Heart left ventricle (tissue), 16 donors: ENCODE results near the gene VASN. TPM values are rescaled to one million over a fixed set of nuclear protein-coding genes. Genes with fewer than 3 reads are reported as not detected.
A peak's percentile ranks its signal among the peaks of the same experiment; 100 is the strongest.

Experiments used
- ATAC-seq, 4 donors: fragments of 200-7000 bp; cut with Tn5 transposase; one replicate each; pipeline ENCODE4 v1.9.1; 2020 to 2022; ENCODE audit warnings: moderate library complexity in 4 of 4, mild to moderate bottlenecking in 3 of 4, moderate number of reproducible peaks in 1 of 4
- DNase-seq, 5 donors: peaks; one replicate each; pipeline ENCODE4 v3.0.0-alpha.2; 2020
- H3K27ac ChIP-seq, 12 donors: fragments of 200-600 bp; sonication (generic) in 4 of 12; one replicate each; pipeline versions ENCODE4 v1.5.0 to v1.8.0; 2016 to 2022; ENCODE audit warnings: mild to moderate bottlenecking in 2 of 12
- H3K27me3 ChIP-seq, 9 donors: fragments of 200-600 bp; sonication (generic) in 2 of 9; one replicate each; pipeline versions ENCODE4 v1.5.1 to v1.8.0; 2016 to 2022; ENCODE audit warnings: mild to moderate bottlenecking in 3 of 9
- H3K36me3 ChIP-seq, 9 donors: fragments of 200-600 bp; sonication (generic) in 2 of 9; one replicate each; pipeline versions ENCODE4 v1.5.0 to v1.8.0; 2018 to 2022; ENCODE audit warnings: mild to moderate bottlenecking in 2 of 9
- H3K4me1 ChIP-seq, 12 donors: fragments of 200-600 bp; sonication (generic) in 4 of 12; one replicate each; pipeline versions ENCODE4 v1.5.0 to v1.8.0; 2016 to 2022; ENCODE audit warnings: mild to moderate bottlenecking in 3 of 12
- H3K4me3 ChIP-seq, 12 donors: fragments of 200-600 bp; sonication (generic) in 4 of 12; one replicate each; pipeline versions ENCODE4 v1.5.0 to v1.8.0; 2017 to 2022; ENCODE audit warnings: mild to moderate bottlenecking in 9 of 12, moderate library complexity in 4 of 12
- H3K9me3 ChIP-seq, 12 donors: fragments of 200-600 bp; sonication (generic) in 4 of 12; one replicate each; pipeline versions ENCODE4 v1.5.0 to v1.8.0; 2016 to 2022; ENCODE audit warnings: mild to moderate bottlenecking in 1 of 12
- CTCF ChIP-seq, 12 donors: fragments of 200-600 bp; sonication (generic) in 4 of 12; IDR thresholded peaks; one replicate each; pipeline versions ENCODE4 v1.5.0 to v1.8.0; 2018 to 2022; ENCODE audit warnings: antibody characterized with exemption in 12 of 12, mild to moderate bottlenecking in 5 of 12
- POLR2A ChIP-seq, 2 donors: fragments of 450-650 bp; IDR thresholded peaks; one replicate each; pipeline ENCODE4 v1.6.1; 2017; ENCODE audit warnings: antibody characterized with exemption in 2 of 2, mild to moderate bottlenecking in 2 of 2, moderate library complexity in 2 of 2
- WGBS, 4 donors: extraction: QIAGEN DNeasy Blood & Tissue Kit in 2 of 4; methylation state at CpG; one replicate each; pipeline versions ENCODE4 v1.1.5 to v1.1.7; 2013 to 2018; 5-methylcytosine and 5-hydroxymethylcytosine counted together
- intact Hi-C, 10 donors: fragments of 100-400 bp; cut with DNase I; formaldehyde crosslinking; loops; one replicate each; pipeline versions ENCODE4 v1.11.1 to v1.14.2; 2022
- long read RNA-seq, 3 donors: library from polyadenylated mRNA; unstranded; transcript quantifications; one replicate each; pipeline ENCODE4 v2.0.0, GENCODE V29; 2020 to 2021
- polyA plus RNA-seq, 2 donors: library from polyadenylated mRNA; stranded (reverse); fragments of 200-250 nt; gene quantifications; one replicate each; pipeline ENCODE4 v1.2.3, GENCODE V29; 2013
- total RNA-seq, 9 donors: library from RNA; depleted of rRNA in 2 of 9; stranded (reverse); fragments of >200 nt in 2 of 9; fragmentation: NEBNext Ultra II Directional in 3 of 9; extraction: Animal tissue kit (Norgen Biotek cat#: 25700) in 3 of 9; gene quantifications; one replicate each; pipeline versions ENCODE4 v1.1.0 to v1.2.4, GENCODE V29; 2016 to 2023
- donor health status: ischemic (EF 13 %, LVEDD 7.1; RV severe dilation, severe dysfunction).
- donor health status: healthy with polysubstance abuse.
- donor health status: DM: no; HTN: yes; CAD: no.
- donor health status: DM: no; HTN: no; CAD: no.
- donor health status: ischemic (EF 25% LVEDD 6.9; RV normal size, moderate dysfunction).
- donor health status: ischemic (EF 25% LVEDD 5.7; RV mildly dilated, moderate dysfunction).
- donor health status: healthy.
- donor health status: DM: yes; HTN: yes; CAD: no.
- donor health status: ischemic (EF 35%, LVEDD 5.7; RV mildly dilated, moderate dysfunction).
- donor health status: nonischemic (EF 11% LVEDD 7.7; RV severe dilation, severe dysfunction).
- donor health status: DM: yes; HTN: yes; CAD: no.
- donor health status: PGD.
- donor health status: ischemic (EF 29% LVEDD 5.4; RV normal size, mild dysfunction).
- donor health status: nonischemic (EF 23%, LVEDD 6.1; RV moderate dilation, normal function).

VASN gene
- total RNA-seq (10 to 100 TPM in 3 of 9 donors, 1 to 10 TPM in 6; 3.8 to 20.0 (median 6.2) TPM), polyA plus RNA-seq (10 to 100 TPM in 1 of 2 donors, 1 to 10 TPM in 1; 6.1 to 14.9 TPM)
- long read RNA-seq, donor 1, transcript VASN-201 (2 exons, 2,806 nt): major isoform, 7 of 16 reads
- long read RNA-seq, donor 1, partial matches to known transcripts: 0 of 16 reads
- long read RNA-seq, donor 1, other reads (novel, unspliced or antisense): 9 of 16 reads
- long read RNA-seq, donor 2, transcript VASN-201 (2 exons, 2,806 nt): major isoform, 9 of 31 reads
- long read RNA-seq, donor 2, partial matches to known transcripts: 0 of 31 reads
- long read RNA-seq, donor 2, other reads (novel, unspliced or antisense): 22 of 31 reads
- long read RNA-seq, donor 3, partial matches to known transcripts: 15 of 20 reads
- long read RNA-seq, donor 3, other reads (novel, unspliced or antisense): 1 of 20 reads

- intact Hi-C loops: loop anchor here in 1 of 10 donors (2.0 kb wide), 1 partner anchor 17 kb away; no protein-coding TSS in a partner anchor
- ATAC-seq (peak; percentile 55 to 82 (median 80)), DNase-seq (peak; percentile 82 to 91 (median 85))
- 2 to 14% (median 4%) methylated on average over 14 to 50 of the region's 50 CpGs for WGBS, 4 donors
- peak within 1 kb of the TSS in 11 of 12 donors; percentile 73 to 89 (median 83) for H3K27ac ChIP-seq
- no peaks in the 10 kb centered on the region for H3K27me3 ChIP-seq
- no peaks in the 10 kb centered on the region for H3K9me3 ChIP-seq
- peak; percentile 89 to 99 for TF ChIP-seq POLR2A (IDR thresholded peaks at IDR 0.05)
- no peak for TF ChIP-seq CTCF (IDR thresholded peaks at IDR 0.05)
- H3K4me3 ChIP-seq: peak within 1 kb of the TSS; percentile 34 to 86 (median 64)
- H3K4me1 ChIP-seq: peaks cover 0 to 78% (median 54%) of the 10 kb centered on the region in 12 donors
- H3K36me3 ChIP-seq: no peaks in the 10 kb centered on the region
These were observed at the start of gene VASN for GRCh38 chr16:4371357-4372000. Gene VASN, plus strand, starts transcription at chr16:4371848. Its CDS starts 9,030 bp downstream, at chr16:4380878.

- H3K36me3 ChIP-seq: no peaks in the 10 kb centered on the region
- peaks cover 16 to 99% (median 79%) of the 10 kb centered on the region in 12 donors for H3K4me1 ChIP-seq
- no peaks in the 10 kb centered on the region for H3K27me3 ChIP-seq
- 86 to 87% (median 86%) methylated on average over 14 to 30 of the region's 30 CpGs for WGBS, 4 donors
- no peak for ATAC-seq
- H3K9me3 ChIP-seq: no peaks in the 10 kb centered on the region
- H3K27ac ChIP-seq: peak overlapping the region in 9 of 12 donors; percentile 39 to 89 (median 86)
- intact Hi-C loops: no loop called here
- no peak for DNase-seq
- TF ChIP-seq POLR2A (IDR thresholded peaks at IDR 0.05): no peak
- TF ChIP-seq CTCF (IDR thresholded peaks at IDR 0.05): no peak
- no peak overlapping the region for H3K4me3 ChIP-seq
These were observed 49.3 kb upstream of the VASN start for GRCh38 chr16:4322121-4323052.

- H3K27ac ChIP-seq: peak overlapping the region; percentile 47 to 89 (median 84)
- H3K4me3 ChIP-seq: peak overlapping the region in 1 of 12 donors; percentile 16
- DNase-seq: peak in 1 of 5 donors; percentile 65
- H3K4me1 ChIP-seq: peaks cover 13 to 99% (median 75%) of the 10 kb centered on the region in 12 donors
- H3K9me3 ChIP-seq: no peaks in the 10 kb centered on the region
- TF ChIP-seq POLR2A (IDR thresholded peaks at IDR 0.05) (no peak), CTCF (IDR thresholded peaks at IDR 0.05) (no peak)
- intact Hi-C loops: no loop called here
- no peaks in the 10 kb centered on the region for H3K27me3 ChIP-seq
- ATAC-seq: peak; percentile 13 to 51 (median 37)
- WGBS, 4 donors: 32 to 50% (median 46%) methylated on average over 14 to 21 of the region's 21 CpGs
- H3K36me3 ChIP-seq: no peaks in the 10 kb centered on the region
These were observed 48.4 kb upstream of the VASN start for GRCh38 chr16:4323071-4323844.
